Measurements from ENCODE around the gene ZBTB17. TPM values are rescaled to one million over a fixed set of nuclear protein-coding genes. Genes with fewer than 3 reads are reported as not detected.
A peak's percentile ranks its signal among the peaks of the same experiment; 100 is the strongest.
"Not testable (repeated sequence)": the region's sequence is repeated elsewhere in the genome, so short reads cannot be mapped to it uniquely, and the experiment has no call there.

ZBTB17 gene
- total RNA-seq, 1 donor from 2014 or later, result 42.2 TPM

DNA sequence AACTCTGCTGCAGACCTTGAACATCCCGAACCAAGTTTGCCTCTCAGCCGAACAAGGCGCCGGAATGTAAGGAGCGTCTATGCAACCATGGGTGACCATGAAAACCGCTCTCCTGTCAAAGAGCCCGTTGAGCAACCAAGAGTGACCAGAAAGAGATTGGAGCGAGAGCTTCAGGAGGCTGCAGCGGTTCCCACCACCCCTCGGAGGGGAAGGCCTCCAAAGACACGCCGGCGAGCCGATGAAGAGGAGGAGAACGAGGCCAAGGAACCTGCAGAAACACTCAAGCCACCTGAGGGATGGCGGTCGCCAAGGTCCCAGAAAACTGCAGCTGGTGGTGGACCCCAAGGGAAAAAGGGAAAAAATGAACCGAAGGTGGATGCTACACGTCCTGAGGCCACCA is 44.0 kb downstream of the ZBTB17 start:
- TF ChIP-seq, protein P1, sequence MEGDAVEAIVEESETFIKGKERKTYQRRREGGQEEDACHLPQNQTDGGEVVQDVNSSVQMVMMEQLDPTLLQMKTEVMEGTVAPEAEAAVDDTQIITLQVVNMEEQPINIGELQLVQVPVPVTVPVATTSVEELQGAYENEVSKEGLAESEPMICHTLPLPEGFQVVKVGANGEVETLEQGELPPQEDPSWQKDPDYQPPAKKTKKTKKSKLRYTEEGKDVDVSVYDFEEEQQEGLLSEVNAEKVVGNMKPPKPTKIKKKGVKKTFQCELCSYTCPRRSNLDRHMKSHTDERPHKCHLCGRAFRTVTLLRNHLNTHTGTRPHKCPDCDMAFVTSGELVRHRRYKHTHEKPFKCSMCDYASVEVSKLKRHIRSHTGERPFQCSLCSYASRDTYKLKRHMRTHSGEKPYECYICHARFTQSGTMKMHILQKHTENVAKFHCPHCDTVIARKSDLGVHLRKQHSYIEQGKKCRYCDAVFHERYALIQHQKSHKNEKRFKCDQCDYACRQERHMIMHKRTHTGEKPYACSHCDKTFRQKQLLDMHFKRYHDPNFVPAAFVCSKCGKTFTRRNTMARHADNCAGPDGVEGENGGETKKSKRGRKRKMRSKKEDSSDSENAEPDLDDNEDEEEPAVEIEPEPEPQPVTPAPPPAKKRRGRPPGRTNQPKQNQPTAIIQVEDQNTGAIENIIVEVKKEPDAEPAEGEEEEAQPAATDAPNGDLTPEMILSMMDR (conservative IDR thresholded peaks at IDR 0.05), result no peak
- Mint-ChIP-seq H3K4me3 (no peak overlapping the region), H3K27ac (no peak overlapping the region), H3K4me1 (ENCODE audit: unreplicated experiment) (no peaks in the 10 kb centered on the region), H3K27me3 (no peaks in the 10 kb centered on the region), H3K36me3 (peaks cover 48% of the 10 kb centered on the region), H3K9me3 (no peaks in the 10 kb centered on the region)
- DNase-seq (ENCODE audit: extremely low spot score, unreplicated experiment), result peak; percentile 63

DNA sequence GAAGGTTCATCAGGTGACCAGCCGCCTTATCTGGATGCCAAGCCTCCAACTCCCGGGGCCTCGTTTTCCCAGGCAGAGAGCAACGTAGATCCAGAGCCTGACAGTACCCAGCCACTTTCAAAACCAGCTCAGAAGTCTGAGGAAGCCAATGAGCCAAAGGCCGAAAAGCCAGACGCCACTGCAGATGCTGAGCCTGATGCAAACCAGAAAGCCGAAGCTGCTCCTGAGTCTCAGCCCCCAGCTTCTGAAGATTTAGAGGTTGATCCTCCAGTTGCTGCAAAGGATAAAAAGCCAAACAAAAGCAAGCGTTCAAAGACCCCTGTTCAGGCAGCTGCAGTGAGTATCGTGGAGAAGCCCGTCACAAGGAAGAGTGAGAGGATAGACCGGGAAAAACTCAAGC is 44.5 kb downstream of the ZBTB17 start:
- no peak for DNase-seq (ENCODE audit: extremely low spot score, unreplicated experiment)
- Mint-ChIP-seq H3K9me3 (no peaks in the 10 kb centered on the region), H3K4me1 (ENCODE audit: unreplicated experiment) (no peaks in the 10 kb centered on the region), H3K27ac (no peak overlapping the region), H3K4me3 (no peak overlapping the region), H3K27me3 (no peaks in the 10 kb centered on the region), H3K36me3 (peaks cover 48% of the 10 kb centered on the region)
- TF ChIP-seq, protein P1 (conservative IDR thresholded peaks at IDR 0.05), result no peak

DNA sequence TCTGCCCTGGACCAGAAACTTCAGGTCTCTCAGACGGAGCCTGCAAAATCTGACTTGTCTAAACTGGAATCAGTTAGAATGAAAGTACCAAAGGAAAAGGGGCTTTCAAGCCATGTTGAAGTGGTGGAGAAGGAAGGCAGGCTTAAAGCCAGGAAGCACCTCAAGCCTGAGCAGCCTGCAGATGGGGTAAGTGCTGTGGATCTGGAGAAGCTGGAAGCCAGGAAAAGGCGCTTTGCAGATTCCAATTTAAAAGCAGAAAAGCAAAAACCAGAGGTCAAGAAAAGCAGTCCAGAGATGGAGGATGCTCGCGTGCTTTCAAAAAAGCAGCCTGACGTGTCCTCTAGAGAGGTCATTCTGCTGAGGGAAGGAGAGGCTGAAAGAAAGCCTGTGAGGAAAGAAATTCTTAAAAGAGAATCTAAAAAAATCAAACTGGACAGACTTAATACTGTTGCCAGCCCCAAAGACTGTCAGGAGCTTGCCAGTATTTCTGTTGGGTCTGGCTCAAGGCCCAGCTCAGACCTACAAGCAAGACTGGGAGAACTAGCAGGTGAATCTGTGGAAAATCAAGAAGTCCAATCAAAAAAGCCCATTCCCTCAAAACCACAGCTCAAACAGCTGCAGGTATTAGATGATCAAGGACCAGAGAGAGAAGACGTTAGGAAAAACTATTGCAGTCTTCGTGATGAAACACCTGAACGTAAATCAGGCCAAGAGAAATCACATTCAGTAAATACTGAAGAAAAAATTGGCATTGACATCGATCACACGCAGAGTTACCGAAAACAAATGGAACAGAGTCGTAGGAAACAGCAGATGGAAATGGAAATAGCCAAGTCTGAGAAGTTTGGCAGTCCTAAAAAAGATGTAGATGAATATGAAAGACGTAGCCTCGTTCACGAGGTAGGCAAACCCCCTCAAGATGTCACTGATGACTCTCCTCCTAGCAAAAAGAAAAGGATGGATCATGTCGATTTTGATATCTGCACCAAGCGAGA is 46.6 kb downstream of the ZBTB17 start:
- H3K36me3 Mint-ChIP-seq, result peaks cover 45% of the 10 kb centered on the region
- H3K27me3 Mint-ChIP-seq, result no peaks in the 10 kb centered on the region
- DNase-seq (ENCODE audit: extremely low spot score, unreplicated experiment), result no peak
- no peak overlapping the region for H3K27ac Mint-ChIP-seq
- no peaks in the 10 kb centered on the region for H3K4me1 Mint-ChIP-seq (ENCODE audit: unreplicated experiment)
- H3K4me3 Mint-ChIP-seq, result no peak overlapping the region
- TF ChIP-seq, protein P1 (conservative IDR thresholded peaks at IDR 0.05), result no peak
- H3K9me3 Mint-ChIP-seq, result no peaks in the 10 kb centered on the region

DNA sequence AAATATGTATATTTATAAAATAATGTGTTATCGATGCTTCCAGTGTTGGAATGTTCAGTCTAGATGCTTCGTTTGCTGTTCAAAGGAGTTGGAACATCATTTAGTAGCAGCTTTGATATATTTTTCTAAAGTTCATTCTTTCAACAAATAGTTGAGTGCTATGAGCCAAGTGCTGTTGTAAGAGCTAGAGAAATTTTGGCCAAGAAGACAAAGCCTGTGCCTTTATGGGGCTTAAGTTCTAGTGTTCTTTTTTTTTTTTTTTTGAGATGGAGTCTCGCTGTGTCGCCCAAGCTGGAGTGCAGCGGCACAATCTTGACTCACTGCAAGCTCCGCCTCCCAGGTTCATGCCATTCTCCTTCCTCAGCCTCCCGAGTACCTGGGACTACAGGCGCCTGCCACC is 49.5 kb downstream of the ZBTB17 start:
- H3K4me1 Mint-ChIP-seq (ENCODE audit: unreplicated experiment); DNase-seq (ENCODE audit: extremely low spot score, unreplicated experiment); H3K27me3 Mint-ChIP-seq; H3K4me3 Mint-ChIP-seq; H3K9me3 Mint-ChIP-seq; H3K27ac Mint-ChIP-seq: not testable (repeated sequence)
- H3K36me3 Mint-ChIP-seq, result peaks cover 36% of the 10 kb centered on the region

DNA sequence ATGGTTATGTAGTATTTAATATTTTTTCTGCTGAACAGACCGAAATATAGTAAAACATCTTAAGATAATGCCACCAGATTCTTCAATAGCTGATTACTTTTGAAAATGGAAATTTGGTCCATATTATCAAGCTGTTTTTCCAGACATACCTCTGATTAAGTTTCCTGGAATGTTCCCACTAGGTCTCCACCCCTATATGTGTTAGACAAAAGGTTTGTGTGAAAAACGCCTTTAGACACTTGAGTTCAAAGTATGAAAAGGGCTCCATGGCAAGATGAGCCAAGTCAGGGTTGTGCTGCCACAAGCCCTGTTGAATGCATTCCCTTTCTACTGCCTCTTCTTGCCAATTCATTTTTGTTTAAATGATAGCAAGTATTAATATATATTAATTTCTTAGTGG is 52.7 kb downstream of the ZBTB17 start:
- no peaks in the 10 kb centered on the region for H3K4me1 Mint-ChIP-seq (ENCODE audit: unreplicated experiment)
- TF ChIP-seq, protein P1 (conservative IDR thresholded peaks at IDR 0.05), result no peak
- H3K9me3 Mint-ChIP-seq, result no peaks in the 10 kb centered on the region
- H3K4me3 Mint-ChIP-seq, result no peak overlapping the region
- DNase-seq (ENCODE audit: extremely low spot score, unreplicated experiment), result no peak
- no peak overlapping the region for H3K27ac Mint-ChIP-seq
- H3K27me3 Mint-ChIP-seq, result no peaks in the 10 kb centered on the region
- peaks cover 27% of the 10 kb centered on the region for H3K36me3 Mint-ChIP-seq

DNA sequence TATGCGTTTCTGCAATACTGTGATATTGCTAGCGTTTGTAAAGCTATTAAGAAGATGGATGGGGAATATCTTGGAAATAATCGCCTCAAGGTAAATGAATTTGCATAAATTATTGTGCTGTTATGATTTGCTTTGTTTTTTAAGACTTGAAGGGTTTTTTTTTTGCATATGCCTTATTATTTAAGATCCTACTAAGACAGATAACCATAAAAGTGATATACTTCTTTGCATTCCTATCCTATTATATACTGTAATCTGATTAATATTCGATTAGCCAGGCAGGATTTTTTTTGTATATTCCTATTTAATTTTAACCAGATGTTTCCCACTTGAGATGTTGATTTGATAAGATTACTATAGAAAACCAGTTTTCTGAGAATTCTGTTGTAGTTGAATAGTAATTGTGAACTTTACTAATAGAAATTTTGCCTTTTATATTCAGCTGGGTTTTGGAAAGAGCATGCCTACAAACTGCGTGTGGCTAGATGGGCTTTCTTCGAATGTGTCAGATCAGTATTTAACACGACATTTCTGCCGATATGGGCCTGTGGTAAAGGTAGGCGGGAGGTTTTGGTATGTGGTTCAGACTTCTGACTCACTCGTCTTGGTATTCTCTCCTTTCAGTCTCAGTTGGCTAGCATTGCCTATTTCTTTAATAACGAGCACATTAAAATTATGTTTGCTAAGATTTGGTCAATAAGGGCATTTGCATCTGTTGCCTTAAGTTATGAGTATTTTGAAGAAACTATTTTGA is 56.8 kb downstream of the ZBTB17 start:
- no peaks in the 10 kb centered on the region for H3K27me3 Mint-ChIP-seq
- no peak overlapping the region for H3K27ac Mint-ChIP-seq
- no peaks in the 10 kb centered on the region for H3K4me1 Mint-ChIP-seq (ENCODE audit: unreplicated experiment)
- DNase-seq (ENCODE audit: extremely low spot score, unreplicated experiment), result no peak
- TF ChIP-seq, protein P1 (conservative IDR thresholded peaks at IDR 0.05), result no peak
- H3K9me3 Mint-ChIP-seq, result no peaks in the 10 kb centered on the region
- peaks cover 30% of the 10 kb centered on the region for H3K36me3 Mint-ChIP-seq
- H3K4me3 Mint-ChIP-seq, result no peak overlapping the region

All from type B pancreatic cell (in vitro differentiated cells).